Gastrocnemius medialis (tissue), 4 donors: Measurements from ENCODE around the gene ADIPOR2. TPM values are rescaled to one million over a fixed set of nuclear protein-coding genes. Genes with fewer than 3 reads are reported as not detected.
A peak's percentile ranks its signal among the peaks of the same experiment; 100 is the strongest.
"Not testable (repeated sequence)": the region's sequence is repeated elsewhere in the genome, so short reads cannot be mapped to it uniquely, and the experiment has no call there.

Experiments used
- ATAC-seq, 2 donors: fragments of 150-250 bp; one replicate each; pipeline ENCODE4 v1.9.1; 2016
- DNase-seq, 2 donors: peaks; one replicate each; pipeline ENCODE4 v3.0.0-alpha.2; 2019
- H3K27ac ChIP-seq, 4 donors: fragments of 200-600 bp; sonication (generic); 1 replicate in 1 of 4; 2 replicates in 3 of 4; pipeline ENCODE4 v1.5.1; 2016 to 2018; ENCODE audit warnings: mild to moderate bottlenecking in 2 of 4, moderate library complexity in 1 of 4
- H3K27me3 ChIP-seq, 3 donors: fragments of 200-600 bp; sonication (generic) in 2 of 3; 1 replicate in 1 of 3; 2 replicates in 2 of 3; pipeline versions ENCODE4 v1.5.1 to v1.6.0; 2016 to 2019; ENCODE audit warnings: mild to moderate bottlenecking in 1 of 3, moderate library complexity in 1 of 3
- H3K36me3 ChIP-seq, 2 donors: fragments of 200-600 bp; sonication (generic) in 1 of 2; one replicate each; pipeline ENCODE4 v1.5.1; 2017 to 2018
- H3K4me1 ChIP-seq, 2 donors: fragments of 200-600 bp; sonication (generic) in 1 of 2; one replicate each; pipeline ENCODE4 v1.5.1; 2016 to 2017; ENCODE audit warnings: mild to moderate bottlenecking in 2 of 2
- H3K4me3 ChIP-seq, 4 donors: fragments of 200-600 bp; sonication (generic) in 3 of 4; 1 replicate in 1 of 4; 2 replicates in 3 of 4; pipeline ENCODE4 v1.5.1; 2016 to 2019; ENCODE audit warnings: mild to moderate bottlenecking in 2 of 4
- H3K9me3 ChIP-seq, 3 donors: fragments of 200-600 bp; sonication (generic) in 2 of 3; 1 replicate in 1 of 3; 2 replicates in 2 of 3; pipeline ENCODE4 v1.5.1; 2016 to 2019
- CTCF ChIP-seq, 5 experiments: fragments of 450-650 bp in 3 of 5; fragments of 200-600 bp in 2 of 5; sonication (generic) in 2 of 5; IDR thresholded peaks in 4 of 5; conservative IDR thresholded peaks in 1 of 5; 1 replicate in 4 of 5; 2 replicates in 1 of 5; pipeline ENCODE4 v1.5.1; 2016 to 2019; ENCODE audit warnings: antibody characterized with exemption in 5 of 5, mild to moderate bottlenecking in 3 of 5, moderate library complexity in 3 of 5
- POLR2A ChIP-seq, 2 donors: fragments of 450-650 bp; IDR thresholded peaks; one replicate each; pipeline ENCODE4 v1.6.1; 2017; ENCODE audit warnings: antibody characterized with exemption in 2 of 2, mild to moderate bottlenecking in 2 of 2, moderate library complexity in 2 of 2
- in situ Hi-C, 4 donors: fragments of 200-750 bp; cut with MboI; loops; one replicate each; pipeline versions ENCODE4 v1.15.0 to v1.8.0; 2017; ENCODE audit warnings: low sequenced_read_pairs in 4 of 4
- intact Hi-C: fragments of 100-400 bp; cut with DNase I; formaldehyde crosslinking; loops from one replicate; pipeline ENCODE4 v1.15.1; 2023; ENCODE audit warnings: low total_unique reads
- total RNA-seq, 4 donors: library from RNA; depleted of rRNA; stranded (reverse); fragments of >200 nt; gene quantifications; one replicate each; pipeline versions ENCODE4 v1.1.0 to v1.2.3, GENCODE V29; 2016

The ADIPOR2 gene
- total RNA-seq, 4 donors from 2014 or later, result 18.9 to 47.4 (median 25.1) TPM

- H3K36me3 ChIP-seq, H3K4me3 ChIP-seq, H3K27me3 ChIP-seq, in situ Hi-C loops, DNase-seq, intact Hi-C loops, H3K9me3 ChIP-seq, ATAC-seq: not testable (repeated sequence)
- H3K27ac ChIP-seq, result peak overlapping the region in 2 of 4 donors; percentile 30 to 51
- peaks cover 47 to 60% of the 10 kb centered on the region in 2 donors for H3K4me1 ChIP-seq
Observed at GRCh38 chr12:1713783-1714348, 23.0 kb downstream of the ADIPOR2 start.

- H3K27ac ChIP-seq, result peak overlapping the region in 2 of 4 donors; percentile 3 to 69
- H3K27me3 ChIP-seq, H3K36me3 ChIP-seq, DNase-seq, ATAC-seq, in situ Hi-C loops, H3K9me3 ChIP-seq, intact Hi-C loops, H3K4me3 ChIP-seq: not testable (repeated sequence)
- H3K4me1 ChIP-seq, result peaks cover 63 to 65% of the 10 kb centered on the region in 2 donors
Observed at GRCh38 chr12:1715459-1715858, 24.6 kb downstream of the ADIPOR2 start.

DNA sequence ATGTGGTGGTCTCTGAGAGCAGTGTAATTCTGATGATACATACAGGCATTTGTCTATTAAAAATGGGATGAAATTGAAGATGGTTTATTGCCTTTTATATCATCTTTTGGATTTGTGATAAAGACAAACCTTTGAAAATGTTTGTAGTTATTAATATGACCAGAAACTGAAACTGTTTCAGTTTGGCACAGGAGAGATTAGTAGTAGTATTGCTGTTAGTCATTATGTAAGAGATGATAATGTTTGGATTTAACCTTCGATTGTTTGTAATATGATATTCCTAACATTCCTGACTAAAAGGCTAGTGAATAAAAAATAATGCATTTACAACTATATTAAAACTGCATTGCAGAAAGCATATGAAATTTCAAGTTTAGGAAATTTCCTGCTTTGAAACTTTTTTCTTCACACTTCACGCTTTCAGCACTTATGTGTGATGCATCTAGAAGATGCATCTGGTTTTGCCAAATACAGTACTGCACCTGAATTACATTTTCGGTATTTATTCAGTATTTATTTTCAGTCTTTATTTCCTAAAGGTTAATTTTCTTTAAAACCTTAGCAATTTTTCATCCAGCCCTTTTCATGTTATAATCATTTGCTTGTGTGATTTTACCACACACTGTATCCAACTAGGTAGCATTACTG lies 25.5 kb downstream of the ADIPOR2 start:
- no peak overlapping the region for H3K4me3 ChIP-seq
- DNase-seq (no peak), ATAC-seq (no peak)
- H3K27me3 ChIP-seq, result no peaks in the 10 kb centered on the region
- no peak for TF ChIP-seq POLR2A (IDR thresholded peaks at IDR 0.05)
- no peak for TF ChIP-seq CTCF (IDR thresholded peaks at IDR 0.05 in 4 of 5, conservative IDR thresholded peaks at IDR 0.05 in 1 of 5)
- in situ Hi-C loops, result no loop called here
- peak overlapping the region; percentile 6 to 71 (median 51) for H3K27ac ChIP-seq
- H3K9me3 ChIP-seq, result no peaks in the 10 kb centered on the region
- intact Hi-C loops, result no loop called here
- H3K4me1 ChIP-seq, result peaks cover 64 to 69% of the 10 kb centered on the region in 2 donors
- no peaks in the 10 kb centered on the region for H3K36me3 ChIP-seq

DNA sequence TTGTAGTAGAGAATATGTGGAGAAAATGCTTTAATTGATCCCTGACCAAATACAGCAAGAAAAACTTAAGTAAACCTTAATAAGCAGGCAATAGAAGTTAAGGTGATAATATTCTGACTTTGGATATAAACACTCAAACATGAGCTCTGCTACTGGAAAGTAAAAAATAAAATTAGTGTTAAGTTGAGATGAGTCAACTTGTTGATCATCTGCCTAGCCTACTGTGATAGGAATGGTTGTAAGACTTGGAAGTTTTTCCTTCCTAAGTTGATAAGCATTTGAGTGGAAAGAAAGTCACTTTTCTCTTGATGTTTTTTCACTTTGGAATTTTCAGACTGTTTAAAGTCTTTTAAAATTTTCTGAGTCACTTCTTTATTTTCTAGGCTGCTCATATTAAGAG lies 26.0 kb downstream of the ADIPOR2 start:
- in situ Hi-C loops, result no loop called here
- no peaks in the 10 kb centered on the region for H3K36me3 ChIP-seq
- ATAC-seq (no peak), DNase-seq (no peak)
- intact Hi-C loops, result no loop called here
- no peaks in the 10 kb centered on the region for H3K9me3 ChIP-seq
- TF ChIP-seq POLR2A (IDR thresholded peaks at IDR 0.05) (no peak), CTCF (IDR thresholded peaks at IDR 0.05 in 4 of 5, conservative IDR thresholded peaks at IDR 0.05 in 1 of 5) (no peak)
- H3K4me1 ChIP-seq, result peaks cover 64 to 69% of the 10 kb centered on the region in 2 donors
- no peak overlapping the region for H3K4me3 ChIP-seq
- no peaks in the 10 kb centered on the region for H3K27me3 ChIP-seq
- peak overlapping the region; percentile 6 to 71 (median 51) for H3K27ac ChIP-seq

GRCh38 chr12:1719139-1719538 lies 28.3 kb downstream of the ADIPOR2 start:
- ATAC-seq (peak; percentile 38 to 50), DNase-seq (no peak)
- intact Hi-C loops (no loop called here), in situ Hi-C loops (no loop called here)
- Histone ChIP-seq H3K9me3 (no peaks in the 10 kb centered on the region), H3K36me3 (no peaks in the 10 kb centered on the region), H3K27me3 (no peaks in the 10 kb centered on the region), H3K4me1 (peaks cover 72 to 73% of the 10 kb centered on the region in 2 donors), H3K4me3 (no peak overlapping the region), H3K27ac (peak overlapping the region; percentile 44 to 77 (median 60))
- TF ChIP-seq CTCF (IDR thresholded peaks at IDR 0.05 in 4 of 5, conservative IDR thresholded peaks at IDR 0.05 in 1 of 5) (no peak), POLR2A (IDR thresholded peaks at IDR 0.05) (no peak)
